Measurements from ENCODE around the gene HRCT1. TPM values are rescaled to one million over a fixed set of nuclear protein-coding genes. Genes with fewer than 3 reads are reported as not detected.

HRCT1 gene
- polyA plus RNA-seq, 1 donor, result 2.1 TPM

GRCh38 chr9:35942286-35942685 lies 36.3 kb downstream of the HRCT1 start:
- no peak for DNase-seq (ENCODE audit: low read depth)

- no peak for DNase-seq (ENCODE audit: low read depth)
Observed at GRCh38 chr9:35944173-35944572, 38.2 kb downstream of the HRCT1 start.

GRCh38 chr9:35944841-35945240 lies 38.8 kb downstream of the HRCT1 start:
- no peak for DNase-seq (ENCODE audit: low read depth)

GRCh38 chr9:35945341-35946018 lies 39.5 kb downstream of the HRCT1 start:
- DNase-seq (ENCODE audit: low read depth), result peak; percentile 38

- no peak for DNase-seq (ENCODE audit: low read depth)
Observed at GRCh38 chr9:35948451-35948850, 42.4 kb downstream of the HRCT1 start.

GRCh38 chr9:35948901-35949318 lies 42.9 kb downstream of the HRCT1 start:
- DNase-seq (ENCODE audit: low read depth), result no peak

GRCh38 chr9:35951736-35952135 lies 45.7 kb downstream of the HRCT1 start:
- no peak for DNase-seq (ENCODE audit: low read depth)

- DNase-seq (ENCODE audit: low read depth), result no peak
Observed at GRCh38 chr9:35952526-35953191, 46.7 kb downstream of the HRCT1 start.

- peak; percentile 70 for DNase-seq (ENCODE audit: low read depth)
Observed at GRCh38 chr9:35954942-35955546, 49.0 kb downstream of the HRCT1 start.

- no peak for DNase-seq (ENCODE audit: low read depth)
Observed at GRCh38 chr9:35956651-35957050, 50.6 kb downstream of the HRCT1 start.

Other genes starting within 250 kb of the HRCT1 start
- not detected for gene RMRP, start 248.2 kb upstream of the HRCT1 start, polyA plus RNA-seq (ENCODE audit: insufficient read length)
- 22.1 TPM for gene CCDC107, start 247.9 kb upstream of the HRCT1 start, polyA plus RNA-seq (ENCODE audit: insufficient read length)
- 5.6 TPM for gene ARHGEF39, start 241.0 kb upstream of the HRCT1 start, polyA plus RNA-seq (ENCODE audit: insufficient read length)
- 0.87 TPM for gene CA9, start 232.3 kb upstream of the HRCT1 start, polyA plus RNA-seq (ENCODE audit: insufficient read length)
- gene TPM2, start 216.3 kb upstream of the HRCT1 start, polyA plus RNA-seq (ENCODE audit: insufficient read length), result 8,819 TPM
- 87.7 TPM for gene TLN1, start 174.0 kb upstream of the HRCT1 start, polyA plus RNA-seq (ENCODE audit: insufficient read length)
- gene CREB3, start 173.5 kb upstream of the HRCT1 start, polyA plus RNA-seq (ENCODE audit: insufficient read length), result 23.5 TPM
- gene GBA2, start 157.0 kb upstream of the HRCT1 start, polyA plus RNA-seq (ENCODE audit: insufficient read length), result 70.2 TPM
- 17.9 TPM for gene RGP1, start 156.9 kb upstream of the HRCT1 start, polyA plus RNA-seq (ENCODE audit: insufficient read length)
- 0.77 TPM for gene MSMP, start 151.9 kb upstream of the HRCT1 start, polyA plus RNA-seq (ENCODE audit: insufficient read length)
- gene NPR2, start 114.6 kb upstream of the HRCT1 start, polyA plus RNA-seq (ENCODE audit: insufficient read length), result 22.4 TPM
- gene SPAG8, start 93.9 kb upstream of the HRCT1 start, polyA plus RNA-seq (ENCODE audit: insufficient read length), result 2.3 TPM
- 30.7 TPM for gene HINT2, start 91.2 kb upstream of the HRCT1 start, polyA plus RNA-seq (ENCODE audit: insufficient read length)
- 0.18 TPM for gene FAM221B, start 77.5 kb upstream of the HRCT1 start, polyA plus RNA-seq (ENCODE audit: insufficient read length)
- gene TMEM8B, start 77.0 kb upstream of the HRCT1 start, polyA plus RNA-seq (ENCODE audit: insufficient read length), result 20.3 TPM
- gene OR13J1, start 35.8 kb upstream of the HRCT1 start, polyA plus RNA-seq (ENCODE audit: insufficient read length), result 0.10 TPM
- gene SPAAR, start 3.3 kb downstream of the HRCT1 start, polyA plus RNA-seq (ENCODE audit: insufficient read length), result 2.2 TPM
- 0.23 TPM for gene OR2S2, start 52.0 kb downstream of the HRCT1 start, polyA plus RNA-seq (ENCODE audit: insufficient read length)
- gene RECK, start 130.7 kb downstream of the HRCT1 start, polyA plus RNA-seq (ENCODE audit: insufficient read length), result 20.7 TPM
- gene GLIPR2, start 230.5 kb downstream of the HRCT1 start, polyA plus RNA-seq (ENCODE audit: insufficient read length), result 97.5 TPM